HG02884 (cell line): ENCODE results near the gene ZNF438.
"Not testable (repeated sequence)": the region's sequence is repeated elsewhere in the genome, so short reads cannot be mapped to it uniquely, and the experiment has no call there.

Experiments
- ATAC-seq: cut with Tn5 transposase; IDR thresholded peaks from one replicate; pipeline ENCODE4 v1.9.1; 2021; ENCODE audit warnings: mild to moderate bottlenecking, moderate library complexity; ENCODE audit not compliant: unreplicated experiment

The ZNF438 gene

GRCh38 chr10:30949218-30949617 lies 82.4 kb downstream of the ZNF438 start:
- ATAC-seq = not testable (repeated sequence)

- ATAC-seq = no peak
Observed at GRCh38 chr10:30944005-30944404, 87.7 kb downstream of the ZNF438 start.

GRCh38 chr10:30943451-30943850 lies 88.2 kb downstream of the ZNF438 start:
- ATAC-seq = no peak

GRCh38 chr10:30940256-30940655 lies 91.4 kb downstream of the ZNF438 start:
- no peak for ATAC-seq

GRCh38 chr10:30939643-30940251 lies 91.9 kb downstream of the ZNF438 start:
- no peak for ATAC-seq

- ATAC-seq = no peak
Observed at GRCh38 chr10:30935078-30935477, 96.6 kb downstream of the ZNF438 start.

GRCh38 chr10:30931094-30931493 lies 100.6 kb downstream of the ZNF438 start:
- no peak for ATAC-seq

GRCh38 chr10:30929901-30930520 lies 101.7 kb downstream of the ZNF438 start:
- no peak for ATAC-seq

GRCh38 chr10:30929311-30929729 lies 102.3 kb downstream of the ZNF438 start:
- not testable (repeated sequence) for ATAC-seq

- no peak for ATAC-seq
Observed at GRCh38 chr10:30928742-30929141, 102.9 kb downstream of the ZNF438 start.

GRCh38 chr10:30918651-30919050 lies 113.0 kb downstream of the ZNF438 start:
- ATAC-seq = no peak

- no peak for ATAC-seq
Observed at GRCh38 chr10:30917789-30918188, 113.9 kb downstream of the ZNF438 start.

GRCh38 chr10:30917067-30917466 lies 114.6 kb downstream of the ZNF438 start:
- no peak for ATAC-seq

- no peak for ATAC-seq
Observed at GRCh38 chr10:30915146-30915545, 116.5 kb downstream of the ZNF438 start.

- ATAC-seq = no peak
Observed at GRCh38 chr10:30911303-30911863, 120.3 kb downstream of the ZNF438 start.

GRCh38 chr10:30903397-30904138 lies 128.1 kb downstream of the ZNF438 start:
- no peak for ATAC-seq

GRCh38 chr10:30902621-30903396 lies 128.9 kb downstream of the ZNF438 start:
- ATAC-seq = no peak

- not testable (repeated sequence) for ATAC-seq
Observed at GRCh38 chr10:30901487-30901886, 130.2 kb downstream of the ZNF438 start.

- ATAC-seq = no peak
Observed at GRCh38 chr10:30898964-30899363, 132.7 kb downstream of the ZNF438 start.

GRCh38 chr10:30897547-30897946 lies 134.1 kb downstream of the ZNF438 start:
- ATAC-seq = no peak

GRCh38 chr10:30897048-30897447 lies 134.6 kb downstream of the ZNF438 start:
- no peak for ATAC-seq
